Nephron progenitor cell (in vitro differentiated cells): ENCODE measurements around the gene BEST3.

ENCODE experiments used
- DNase-seq: peaks from one replicate; pipeline ENCODE4 v3.0.0; 2021
- H3K27ac Mint-ChIP-seq: 2 replicates; pipeline ENCODE4 v1.8.0; 2021; ENCODE audit warnings: mild to moderate bottlenecking, moderate library complexity, mixed read lengths
- H3K27me3 Mint-ChIP-seq: 2 replicates; pipeline ENCODE4 v1.8.0; 2021; ENCODE audit warnings: mild to moderate bottlenecking, low read depth, mixed read lengths; ENCODE audit not compliant: poor library complexity
- H3K36me3 Mint-ChIP-seq: 2 replicates; pipeline ENCODE4 v1.8.0; 2021; ENCODE audit warnings: low read depth, mixed read lengths
- H3K4me1 Mint-ChIP-seq: 2 replicates; pipeline ENCODE4 v1.8.0; 2021; ENCODE audit warnings: mixed read lengths
- H3K4me3 Mint-ChIP-seq: 2 replicates; pipeline ENCODE4 v1.8.0; 2021; ENCODE audit warnings: mild to moderate bottlenecking, moderate library complexity, mixed read lengths
- H3K9me3 Mint-ChIP-seq: 2 replicates; pipeline ENCODE4 v1.8.0; 2021; ENCODE audit warnings: mild to moderate bottlenecking, moderate library complexity, mixed read lengths
- TF ChIP-seq, protein P1 (sequence below): fragments of 200-600 bp; sonication (generic); IDR thresholded peaks from 2 replicates; pipeline ENCODE4 v1.5.0; 2021; ENCODE audit warnings: antibody characterized with exemption

Gene BEST3

DNA sequence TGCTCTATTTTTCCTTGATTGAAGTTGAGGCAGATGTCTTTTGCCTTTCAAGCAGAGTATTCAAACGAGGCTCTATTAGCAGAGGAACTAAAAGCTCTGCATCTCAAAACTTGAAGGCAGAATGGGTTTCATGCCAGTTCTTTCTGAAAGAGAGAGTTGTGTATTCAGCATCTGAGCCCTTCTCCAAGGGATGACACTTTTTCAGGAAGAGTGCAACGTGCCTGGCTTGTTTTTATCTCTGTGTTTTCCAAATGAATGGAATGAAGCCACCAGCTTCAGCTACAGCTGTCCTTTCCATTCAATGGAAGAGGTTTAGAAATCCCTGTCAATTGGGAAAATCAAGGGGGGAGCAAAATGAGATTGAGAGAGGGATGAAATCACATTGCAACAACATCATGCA lies 14.6 kb downstream of the BEST3 start:
- peaks cover 8% of the 10 kb centered on the region for H3K27me3 Mint-ChIP-seq
- no peaks in the 10 kb centered on the region for H3K36me3 Mint-ChIP-seq
- no peaks in the 10 kb centered on the region for H3K9me3 Mint-ChIP-seq
- no peak for DNase-seq
- TF ChIP-seq, protein P1, sequence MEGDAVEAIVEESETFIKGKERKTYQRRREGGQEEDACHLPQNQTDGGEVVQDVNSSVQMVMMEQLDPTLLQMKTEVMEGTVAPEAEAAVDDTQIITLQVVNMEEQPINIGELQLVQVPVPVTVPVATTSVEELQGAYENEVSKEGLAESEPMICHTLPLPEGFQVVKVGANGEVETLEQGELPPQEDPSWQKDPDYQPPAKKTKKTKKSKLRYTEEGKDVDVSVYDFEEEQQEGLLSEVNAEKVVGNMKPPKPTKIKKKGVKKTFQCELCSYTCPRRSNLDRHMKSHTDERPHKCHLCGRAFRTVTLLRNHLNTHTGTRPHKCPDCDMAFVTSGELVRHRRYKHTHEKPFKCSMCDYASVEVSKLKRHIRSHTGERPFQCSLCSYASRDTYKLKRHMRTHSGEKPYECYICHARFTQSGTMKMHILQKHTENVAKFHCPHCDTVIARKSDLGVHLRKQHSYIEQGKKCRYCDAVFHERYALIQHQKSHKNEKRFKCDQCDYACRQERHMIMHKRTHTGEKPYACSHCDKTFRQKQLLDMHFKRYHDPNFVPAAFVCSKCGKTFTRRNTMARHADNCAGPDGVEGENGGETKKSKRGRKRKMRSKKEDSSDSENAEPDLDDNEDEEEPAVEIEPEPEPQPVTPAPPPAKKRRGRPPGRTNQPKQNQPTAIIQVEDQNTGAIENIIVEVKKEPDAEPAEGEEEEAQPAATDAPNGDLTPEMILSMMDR: no peak
- no peak overlapping the region for H3K4me3 Mint-ChIP-seq
- no peak overlapping the region for H3K27ac Mint-ChIP-seq
- peaks cover 36% of the 10 kb centered on the region for H3K4me1 Mint-ChIP-seq

DNA sequence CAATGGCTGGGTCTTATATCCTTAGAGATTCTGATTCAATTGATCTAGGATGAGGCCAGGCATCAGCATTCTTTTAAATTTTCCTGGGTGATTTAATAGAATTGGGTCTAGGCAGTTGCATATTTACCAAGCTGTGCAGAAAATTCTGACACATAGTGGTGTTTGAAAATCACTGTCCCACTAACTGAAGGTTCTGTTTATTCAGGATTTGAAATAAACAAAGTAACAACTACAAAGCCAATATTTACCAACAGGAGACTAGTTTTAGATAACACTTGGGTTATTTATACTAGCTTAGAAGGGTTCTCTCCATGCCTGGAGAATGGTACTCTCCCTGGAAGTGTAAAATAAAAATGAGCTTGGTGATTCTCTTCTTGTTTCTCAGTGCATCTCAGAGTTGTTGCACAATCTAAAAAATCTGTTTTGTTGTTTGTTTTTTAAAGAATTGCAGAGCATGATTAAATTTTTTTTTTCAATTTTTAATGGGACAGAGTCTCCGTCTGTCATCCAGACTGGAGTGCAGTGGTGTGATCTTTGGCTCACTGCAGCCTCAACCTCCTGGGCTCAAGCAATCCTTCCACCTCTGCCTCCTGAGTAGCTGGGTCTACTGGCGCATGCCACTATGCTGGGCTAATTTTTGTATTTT lies 16.9 kb downstream of the BEST3 start:
- no peak for DNase-seq
- TF ChIP-seq, protein P1: no peak
- Mint-ChIP-seq H3K4me1 (peaks cover 21% of the 10 kb centered on the region), H3K27me3 (peaks cover 1% of the 10 kb centered on the region), H3K36me3 (no peaks in the 10 kb centered on the region), H3K9me3 (no peaks in the 10 kb centered on the region), H3K4me3 (no peak overlapping the region), H3K27ac (no peak overlapping the region)

DNA sequence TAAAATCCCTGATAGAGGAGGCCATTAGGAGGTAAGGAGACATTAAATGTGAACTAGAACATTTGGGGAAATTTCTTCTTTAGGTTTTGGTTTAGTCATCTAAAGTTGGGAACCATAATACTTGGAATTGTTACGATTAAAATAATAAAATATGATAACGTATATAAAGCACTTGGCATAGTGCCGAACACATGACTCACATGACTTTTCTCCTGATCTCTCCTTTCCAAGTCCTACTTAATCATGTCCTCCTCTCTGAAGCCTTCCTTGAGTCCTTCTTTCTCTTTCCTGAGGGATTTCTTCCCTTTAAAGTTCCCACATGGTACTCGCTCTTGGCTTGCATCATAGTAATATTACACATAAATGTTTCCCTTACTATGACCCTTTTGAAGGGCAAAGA lies 20.0 kb downstream of the BEST3 start:
- Mint-ChIP-seq H3K36me3 (no peaks in the 10 kb centered on the region), H3K4me1 (no peaks in the 10 kb centered on the region), H3K27me3 (peaks cover 8% of the 10 kb centered on the region), H3K27ac (no peak overlapping the region), H3K9me3 (no peaks in the 10 kb centered on the region), H3K4me3 (no peak overlapping the region)
- TF ChIP-seq, protein P1: no peak
- no peak for DNase-seq

DNA sequence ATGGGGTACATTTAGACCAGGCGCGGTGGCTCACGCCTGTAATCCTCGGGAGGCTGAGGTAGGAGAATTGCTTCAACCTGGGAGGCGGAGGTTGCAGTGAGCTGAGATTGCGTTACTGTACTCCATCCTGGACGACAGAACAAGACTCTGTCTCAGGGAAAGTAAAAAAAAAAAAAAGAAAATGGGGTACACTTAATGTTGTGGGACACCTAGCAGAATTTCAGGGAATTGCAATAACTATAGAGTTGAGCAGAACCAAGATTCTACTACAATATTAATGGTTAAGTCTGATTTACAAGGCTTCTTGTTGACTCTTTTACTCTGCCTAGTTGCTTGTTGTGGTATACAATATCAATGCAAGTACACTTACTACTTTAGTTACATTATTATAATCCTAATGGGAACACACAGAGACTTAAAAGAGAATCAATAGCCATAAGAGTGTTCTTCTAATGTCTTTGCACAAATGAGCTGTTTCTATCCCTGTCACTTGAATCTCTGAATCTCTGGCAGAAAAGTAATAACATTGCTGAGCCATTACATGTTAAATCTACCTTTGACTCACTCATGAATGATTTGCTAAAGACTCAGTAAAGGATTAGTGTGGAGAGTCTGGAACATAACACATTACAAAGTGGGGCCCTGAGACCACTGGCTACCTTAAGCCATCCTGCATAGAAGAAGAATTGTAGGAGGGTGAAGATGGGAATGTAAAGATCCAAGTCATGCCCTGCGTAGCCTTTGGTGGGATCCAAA lies 22.7 kb downstream of the BEST3 start:
- Mint-ChIP-seq H3K36me3 (no peaks in the 10 kb centered on the region), H3K4me3 (no peak overlapping the region), H3K4me1 (no peaks in the 10 kb centered on the region), H3K27ac (no peak overlapping the region), H3K9me3 (no peaks in the 10 kb centered on the region), H3K27me3 (peaks cover 12% of the 10 kb centered on the region)
- TF ChIP-seq, protein P1: no peak
- no peak for DNase-seq

DNA sequence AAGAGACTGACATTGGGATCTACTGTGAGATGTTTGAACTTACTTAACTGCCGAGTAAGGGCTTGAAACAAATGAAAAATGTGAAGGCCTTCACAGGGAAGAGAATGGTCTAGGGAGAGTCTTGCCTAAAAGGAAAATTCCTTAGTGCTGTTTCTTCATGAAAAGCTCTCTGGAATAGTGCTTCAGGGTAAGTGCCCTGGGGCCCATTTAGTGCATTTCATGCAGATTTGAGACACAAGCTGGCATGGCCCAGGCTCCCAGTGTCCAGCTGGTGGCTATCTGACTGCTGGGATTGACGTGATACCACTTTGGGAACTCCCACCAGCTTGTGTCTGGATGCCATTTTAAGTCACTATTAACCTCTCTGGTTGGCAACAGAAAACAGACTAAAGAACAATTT lies 26.9 kb downstream of the BEST3 start:
- Mint-ChIP-seq H3K4me1 (no peaks in the 10 kb centered on the region), H3K4me3 (no peak overlapping the region), H3K27me3 (peaks cover 12% of the 10 kb centered on the region), H3K27ac (no peak overlapping the region), H3K9me3 (no peaks in the 10 kb centered on the region), H3K36me3 (no peaks in the 10 kb centered on the region)
- TF ChIP-seq, protein P1: no peak
- no peak for DNase-seq

DNA sequence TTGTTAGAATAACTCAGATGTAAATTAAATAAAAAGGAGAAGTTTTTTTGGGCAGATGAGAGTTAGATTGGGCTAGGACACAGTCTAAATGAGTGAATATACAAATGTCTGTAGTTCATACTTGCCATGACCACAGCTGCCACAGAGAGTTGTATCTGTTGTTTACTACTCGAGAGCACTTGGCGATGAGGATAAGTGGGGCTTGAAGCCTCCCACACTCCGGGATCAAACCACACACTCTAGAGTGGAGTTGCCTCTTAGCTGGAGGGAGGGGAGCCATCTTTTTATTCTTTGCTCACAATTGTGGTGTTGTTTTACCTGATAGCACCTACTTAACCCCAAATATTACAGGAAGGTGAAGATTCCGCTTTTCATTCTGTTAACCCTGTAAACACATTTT lies 27.5 kb downstream of the BEST3 start:
- H3K27me3 Mint-ChIP-seq: peaks cover 8% of the 10 kb centered on the region
- no peaks in the 10 kb centered on the region for H3K4me1 Mint-ChIP-seq
- no peaks in the 10 kb centered on the region for H3K9me3 Mint-ChIP-seq
- TF ChIP-seq, protein P1: no peak
- H3K4me3 Mint-ChIP-seq: no peak overlapping the region
- H3K36me3 Mint-ChIP-seq: no peaks in the 10 kb centered on the region
- no peak for DNase-seq
- no peak overlapping the region for H3K27ac Mint-ChIP-seq
